Common myeloid progenitor, CD34-positive (primary cell): Measurements from ENCODE around the gene NPIPB6.

Source experiments
- CTCF ChIA-PET: fragments of 350-600 bp; sonication (Branson Sonifier 250); formaldehyde crosslinking; loops from one replicate; lab custom pipeline; 2021; ENCODE audit warnings: antibody characterized with exemption; lab: Charles Lee
- POLR2A ChIA-PET: fragments of 350-600 bp; sonication (Branson Sonifier 250); formaldehyde crosslinking; loops from one replicate; lab custom pipeline; 2021; ENCODE audit warnings: antibody characterized with exemption; lab: Charles Lee
- DNase-seq, 3 donors: peaks; one replicate each; pipeline versions ENCODE4 v3.0.0 to v3.0.0-alpha.2; 2013
- H3K27ac ChIP-seq, 2 experiments: 1 replicate in 1 of 2; 2 replicates in 1 of 2; pipeline ENCODE4 v1.7.0; 2013; ENCODE audit warnings: inconsistent platforms in 2 of 2, low read length in 2 of 2, mild to moderate bottlenecking in 2 of 2, low read depth in 1 of 2, moderate library complexity in 1 of 2; ENCODE audit not compliant: severe bottlenecking in 2 of 2, insufficient read depth in 1 of 2, poor library complexity in 1 of 2
- H3K27me3 ChIP-seq, 5 experiments: replicated peaks in 2 of 5; 1 replicate in 3 of 5; 2 replicates in 2 of 5; pipeline versions ENCODE4 v1.6.1 to v1.7.0; 2013; ENCODE audit warnings: low read length in 4 of 5, mild to moderate bottlenecking in 2 of 5, moderate library complexity in 2 of 5, inconsistent platforms in 1 of 5; ENCODE audit not compliant: insufficient read depth in 5 of 5, control insufficient read depth in 4 of 5
- H3K36me3 ChIP-seq, 4 experiments: 1 replicate in 2 of 4; 2 replicates in 2 of 4; pipeline versions ENCODE4 v1.6.1 to v1.7.0; 2013; ENCODE audit warnings: low read length in 3 of 4, control low read depth in 1 of 4, mild to moderate bottlenecking in 1 of 4; ENCODE audit not compliant: control insufficient read depth in 4 of 4, insufficient read depth in 4 of 4
- H3K4me1 ChIP-seq, 4 experiments: 1 replicate in 3 of 4; 2 replicates in 1 of 4; pipeline versions ENCODE4 v1.6.1 to v1.7.1; 2013; ENCODE audit warnings: low read length in 3 of 4, mild to moderate bottlenecking in 3 of 4, control low read depth in 1 of 4, inconsistent platforms in 1 of 4, moderate library complexity in 1 of 4; ENCODE audit not compliant: control insufficient read depth in 4 of 4, insufficient read depth in 4 of 4; ENCODE audit errors: control extremely low read depth in 1 of 4
- H3K4me3 ChIP-seq, 7 experiments: 1 replicate in 4 of 7; 2 replicates in 3 of 7; pipeline versions ENCODE4 v1.5.1 to v1.7.0; 2013; ENCODE audit warnings: mild to moderate bottlenecking in 7 of 7, low read length in 6 of 7, moderate library complexity in 6 of 7, inconsistent platforms in 2 of 7, low read depth in 2 of 7, control low read depth in 1 of 7; ENCODE audit not compliant: insufficient read depth in 4 of 7, control insufficient read depth in 1 of 7; ENCODE audit errors: extremely low read depth in 1 of 7
- H3K9me3 ChIP-seq, 5 experiments: 1 replicate in 4 of 5; 2 replicates in 1 of 5; pipeline versions ENCODE4 v1.6.1 to v1.7.1; 2013; ENCODE audit warnings: low read length in 4 of 5, mild to moderate bottlenecking in 2 of 5, inconsistent platforms in 1 of 5, low read depth in 1 of 5, moderate library complexity in 1 of 5; ENCODE audit not compliant: control insufficient read depth in 4 of 5, insufficient read depth in 2 of 5; ENCODE audit errors: control extremely low read depth in 1 of 5
- WGBS: methylation state at CpG from one replicate; pipeline ENCODE4 v1.1.5; 2013; ENCODE audit not compliant: insufficient coverage; 5-methylcytosine and 5-hydroxymethylcytosine counted together

NPIPB6 gene

GRCh38 chr16:28321700-28322411, 41.5 kb downstream of the NPIPB6 start:
- Histone ChIP-seq H3K36me3 (no peaks in the 10 kb centered on the region), H3K27me3 (no peaks in the 10 kb centered on the region), H3K27ac (no peak overlapping the region), H3K4me3 (no peak overlapping the region), H3K4me1 (peaks cover 0 to 2% (median 0%) of the 10 kb centered on the region in 4 experiments), H3K9me3 (no peaks in the 10 kb centered on the region)
- WGBS, result 67% methylated on average over 13 of the region's 20 CpGs
- POLR2A ChIA-PET, result interaction anchor here (0.7 kb wide), 1 partner anchor 51 kb away, joined by 3 read pairs; no protein-coding TSS in a partner anchor
- DNase-seq, result peak; percentile 16 to 47 (median 40)
- CTCF ChIA-PET, result interaction anchor here (0.9 to 2.6 kb wide), 10 partner anchors 9 to 51 kb away, joined by 3 to 13 read pairs (median 5); no protein-coding TSS in a partner anchor

GRCh38 chr16:28320741-28321140, 42.6 kb downstream of the NPIPB6 start:
- Histone ChIP-seq H3K27ac (no peak overlapping the region), H3K9me3 (no peaks in the 10 kb centered on the region), H3K4me3 (no peak overlapping the region), H3K27me3 (no peaks in the 10 kb centered on the region), H3K36me3 (no peaks in the 10 kb centered on the region), H3K4me1 (peaks cover 0 to 2% (median 0%) of the 10 kb centered on the region in 4 experiments)
- DNase-seq, result no peak
- ChIA-PET CTCF (interaction anchor here (1.0 to 2.6 kb wide), 6 partner anchors 8 to 43 kb away, joined by 4 to 13 read pairs (median 8); no protein-coding TSS in a partner anchor), POLR2A (no interaction called here)
- 98% methylated on average over 32 of the region's 49 CpGs for WGBS

DNA sequence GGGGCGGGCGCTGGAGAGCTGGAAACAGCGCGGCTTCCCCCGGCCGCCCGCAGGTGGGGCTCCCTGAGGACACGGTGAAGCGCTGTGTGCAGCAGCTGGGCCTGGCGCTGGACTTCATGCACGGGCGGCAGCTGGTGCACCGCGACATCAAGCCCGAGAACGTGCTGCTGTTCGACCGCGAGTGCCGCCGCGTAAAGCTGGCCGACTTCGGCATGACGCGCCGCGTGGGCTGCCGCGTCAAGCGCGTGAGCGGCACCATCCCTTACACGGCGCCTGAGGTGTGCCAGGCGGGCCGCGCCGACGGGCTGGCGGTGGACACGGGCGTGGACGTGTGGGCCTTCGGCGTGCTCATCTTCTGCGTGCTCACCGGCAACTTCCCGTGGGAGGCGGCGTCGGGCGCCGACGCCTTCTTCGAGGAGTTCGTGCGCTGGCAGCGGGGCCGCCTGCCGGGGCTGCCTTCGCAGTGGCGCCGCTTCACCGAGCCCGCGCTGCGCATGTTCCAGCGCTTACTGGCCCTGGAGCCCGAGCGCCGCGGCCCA, 43.2 kb downstream of the NPIPB6 start:
- 97% methylated on average over 71 of the region's 73 CpGs for WGBS
- no peaks in the 10 kb centered on the region for H3K27me3 ChIP-seq
- peaks cover 0 to 2% (median 0%) of the 10 kb centered on the region in 4 experiments for H3K4me1 ChIP-seq
- H3K36me3 ChIP-seq, result no peaks in the 10 kb centered on the region
- ChIA-PET CTCF (interaction anchor here (1.9 to 5.3 kb wide), 4 partner anchors 10 to 40 kb away, joined by 4 to 104 read pairs (median 8); no protein-coding TSS in a partner anchor), POLR2A (no interaction called here)
- no peak overlapping the region for H3K27ac ChIP-seq
- no peaks in the 10 kb centered on the region for H3K9me3 ChIP-seq
- H3K4me3 ChIP-seq, result no peak overlapping the region
- no peak for DNase-seq

DNA sequence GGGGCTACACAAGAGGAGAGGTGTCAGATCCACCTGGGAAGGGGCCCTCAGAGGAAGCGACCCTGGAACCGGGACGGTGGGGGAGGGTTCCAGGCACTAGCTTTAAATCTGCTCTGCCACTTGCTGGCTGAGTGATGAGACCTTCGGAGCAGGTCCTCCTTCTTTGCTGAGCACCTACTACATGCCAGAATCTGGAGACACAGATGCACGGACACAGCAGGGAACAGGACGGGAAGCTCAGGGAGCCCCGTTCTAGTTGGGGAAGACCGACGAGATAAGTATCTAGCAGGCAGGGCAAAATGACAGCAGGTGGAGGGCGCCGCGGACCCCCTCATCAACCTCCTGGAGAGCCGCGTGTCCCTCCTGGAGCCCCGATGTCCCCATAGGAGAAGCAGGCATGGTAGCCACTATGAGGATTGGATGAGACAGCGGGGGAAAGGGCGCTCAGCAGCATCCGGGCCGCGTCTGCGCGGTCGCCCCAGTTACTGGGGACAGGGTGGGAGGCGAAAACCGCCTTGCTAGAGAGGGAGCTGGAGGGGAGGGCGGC, 43.8 kb downstream of the NPIPB6 start:
- H3K4me1 ChIP-seq, result peaks cover 0 to 2% (median 0%) of the 10 kb centered on the region in 4 experiments
- WGBS, result 94% methylated on average over 26 of the region's 26 CpGs
- H3K9me3 ChIP-seq, result no peaks in the 10 kb centered on the region
- no peaks in the 10 kb centered on the region for H3K36me3 ChIP-seq
- no peak for DNase-seq
- ChIA-PET CTCF (interaction anchor here (1.2 to 5.3 kb wide), 4 partner anchors 9 to 40 kb away, joined by 4 to 104 read pairs (median 6); no protein-coding TSS in a partner anchor), POLR2A (no interaction called here)
- H3K27me3 ChIP-seq, result no peaks in the 10 kb centered on the region
- H3K4me3 ChIP-seq, result no peak overlapping the region
- no peak overlapping the region for H3K27ac ChIP-seq

DNA sequence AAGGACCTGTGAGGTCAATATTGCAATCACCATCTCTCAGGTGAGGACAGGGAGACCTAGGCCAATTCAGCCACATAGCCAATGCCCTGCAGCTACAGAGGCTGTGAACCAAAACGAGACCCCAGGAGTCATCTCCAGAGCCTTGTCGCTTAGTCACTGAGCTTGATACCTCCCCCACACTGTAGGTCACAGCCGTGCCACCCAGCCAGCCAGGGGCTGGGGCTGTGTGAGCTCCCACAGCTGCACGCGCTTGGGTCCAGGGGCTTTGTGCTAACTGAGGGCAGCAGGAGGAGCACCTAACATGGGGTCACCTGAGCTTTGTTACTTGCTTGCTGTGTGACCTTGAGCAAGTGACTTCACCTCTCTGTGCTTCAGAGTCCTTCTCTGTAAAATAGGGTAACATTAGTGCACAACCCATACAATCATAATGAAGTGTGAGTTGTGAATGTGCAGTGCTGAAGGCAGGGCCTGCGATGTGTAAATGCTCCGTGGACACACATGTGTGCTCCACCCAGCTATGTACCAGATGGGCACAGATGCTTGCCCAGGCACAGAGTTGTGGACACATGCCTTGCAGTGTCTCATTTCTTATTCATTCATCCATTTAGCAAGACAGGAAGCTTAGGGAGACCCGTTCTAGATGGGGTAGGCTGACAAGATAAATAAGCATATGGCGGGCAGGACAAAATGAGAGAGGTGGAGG, 45.1 kb downstream of the NPIPB6 start:
- no peaks in the 10 kb centered on the region for H3K36me3 ChIP-seq
- H3K4me1 ChIP-seq, result peaks cover 0 to 2% (median 0%) of the 10 kb centered on the region in 4 experiments
- DNase-seq, result no peak
- H3K27ac ChIP-seq, result no peak overlapping the region
- CTCF ChIA-PET, result interaction anchor here (0.9 to 5.3 kb wide), 12 partner anchors 9 to 68 kb away, joined by 3 to 104 read pairs (median 4); no protein-coding TSS in a partner anchor
- H3K4me3 ChIP-seq, result no peak overlapping the region
- no peaks in the 10 kb centered on the region for H3K27me3 ChIP-seq
- POLR2A ChIA-PET, result no interaction called here
- H3K9me3 ChIP-seq, result no peaks in the 10 kb centered on the region
- WGBS, result 99% methylated on average over 7 of the region's 9 CpGs

- peak; percentile 64 to 76 (median 75) for DNase-seq
- Histone ChIP-seq H3K4me1 (peaks cover 0 to 2% (median 0%) of the 10 kb centered on the region in 4 experiments), H3K27ac (no peak overlapping the region), H3K36me3 (no peaks in the 10 kb centered on the region), H3K4me3 (no peak overlapping the region), H3K27me3 (no peaks in the 10 kb centered on the region), H3K9me3 (no peaks in the 10 kb centered on the region)
- CTCF ChIA-PET, result interaction anchor here (0.9 to 5.3 kb wide), 13 partner anchors 10 to 124 kb away, joined by 3 to 104 read pairs (median 4); no protein-coding TSS in a partner anchor
- POLR2A ChIA-PET, result no interaction called here
- WGBS, result 61% methylated on average over 21 of the region's 22 CpGs
Observed at GRCh38 chr16:28317040-28317880, 46.0 kb downstream of the NPIPB6 start.
